Epithelial cell of umbilical artery (primary cell): Measurements from ENCODE around the gene LYPD6B. TPM values are rescaled to one million over a fixed set of nuclear protein-coding genes. Genes with fewer than 3 reads are reported as not detected.

Experiments used
- total RNA-seq: library from RNA; depleted of rRNA; stranded (reverse); fragments of >200 nt; gene quantifications from 2 replicates; pipeline ENCODE4 v1.2.3, GENCODE V29; 2014

The LYPD6B gene
- total RNA-seq = not detected in 2 replicates

GRCh38 chr2:149038442-149039212 lies at the start of gene LYPD6B:
Gene LYPD6B, plus strand, starts transcription at chr2:149038699. Its CDS starts 92,250 bp downstream, at chr2:149130949.

Other genes starting within 250 kb of the LYPD6B start
- gene KIF5C, start 163.5 kb upstream of the LYPD6B start, total RNA-seq = under 0.01 TPM in 2 replicates